GM21515 (cell line): Measurements from ENCODE around the gene GSE1.

ENCODE experiments used
- ATAC-seq: cut with Tn5 transposase; IDR thresholded peaks from one replicate; pipeline ENCODE4 v1.9.1; 2021; ENCODE audit not compliant: unreplicated experiment

GSE1 gene

DNA sequence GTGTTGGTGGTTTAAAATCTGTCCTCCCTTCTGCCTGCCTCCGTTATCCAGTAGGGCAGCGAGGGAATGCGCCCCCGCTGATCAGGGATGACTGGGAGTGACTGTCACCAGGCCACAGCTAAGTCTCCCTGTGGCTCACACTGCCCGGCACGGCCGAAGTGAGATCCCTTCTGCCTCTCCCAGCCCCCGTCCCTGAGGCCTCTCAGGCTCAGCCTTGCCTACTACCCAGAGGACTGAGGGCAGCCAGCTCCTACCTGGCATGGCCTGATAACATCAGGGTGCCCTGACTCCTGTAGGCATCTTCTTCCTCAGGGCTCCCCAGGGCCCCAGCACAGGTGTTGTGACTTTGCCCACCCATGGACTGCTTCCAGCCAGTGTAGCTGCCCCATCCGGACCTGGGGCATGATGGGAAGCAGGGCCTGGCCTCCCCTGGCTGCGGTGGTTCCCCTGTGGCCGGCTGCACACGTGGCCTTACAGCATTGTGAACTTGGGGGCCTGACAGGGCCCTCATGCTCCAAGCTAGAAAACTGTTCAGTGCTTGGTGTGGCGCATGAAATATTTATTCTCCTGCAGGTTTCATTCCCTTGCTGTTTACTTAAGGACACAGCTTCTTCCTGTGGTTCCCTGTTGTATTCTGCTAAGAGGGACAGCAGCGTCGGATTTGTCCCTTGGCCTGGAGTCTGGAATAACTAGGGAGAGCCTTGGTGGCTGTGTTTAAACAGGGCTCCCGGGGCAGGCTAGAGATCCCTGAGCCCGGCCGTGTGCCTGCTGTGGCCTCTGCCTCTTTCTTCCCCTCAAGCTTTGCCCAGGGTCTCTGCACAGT, 45.6 kb downstream of the GSE1 start:
- ATAC-seq = no peak

- no peak for ATAC-seq
Observed at GRCh38 chr16:85659336-85659735, 46.2 kb downstream of the GSE1 start.

- ATAC-seq = peak; percentile 53
Observed at GRCh38 chr16:85659805-85660511, 46.8 kb downstream of the GSE1 start.

DNA sequence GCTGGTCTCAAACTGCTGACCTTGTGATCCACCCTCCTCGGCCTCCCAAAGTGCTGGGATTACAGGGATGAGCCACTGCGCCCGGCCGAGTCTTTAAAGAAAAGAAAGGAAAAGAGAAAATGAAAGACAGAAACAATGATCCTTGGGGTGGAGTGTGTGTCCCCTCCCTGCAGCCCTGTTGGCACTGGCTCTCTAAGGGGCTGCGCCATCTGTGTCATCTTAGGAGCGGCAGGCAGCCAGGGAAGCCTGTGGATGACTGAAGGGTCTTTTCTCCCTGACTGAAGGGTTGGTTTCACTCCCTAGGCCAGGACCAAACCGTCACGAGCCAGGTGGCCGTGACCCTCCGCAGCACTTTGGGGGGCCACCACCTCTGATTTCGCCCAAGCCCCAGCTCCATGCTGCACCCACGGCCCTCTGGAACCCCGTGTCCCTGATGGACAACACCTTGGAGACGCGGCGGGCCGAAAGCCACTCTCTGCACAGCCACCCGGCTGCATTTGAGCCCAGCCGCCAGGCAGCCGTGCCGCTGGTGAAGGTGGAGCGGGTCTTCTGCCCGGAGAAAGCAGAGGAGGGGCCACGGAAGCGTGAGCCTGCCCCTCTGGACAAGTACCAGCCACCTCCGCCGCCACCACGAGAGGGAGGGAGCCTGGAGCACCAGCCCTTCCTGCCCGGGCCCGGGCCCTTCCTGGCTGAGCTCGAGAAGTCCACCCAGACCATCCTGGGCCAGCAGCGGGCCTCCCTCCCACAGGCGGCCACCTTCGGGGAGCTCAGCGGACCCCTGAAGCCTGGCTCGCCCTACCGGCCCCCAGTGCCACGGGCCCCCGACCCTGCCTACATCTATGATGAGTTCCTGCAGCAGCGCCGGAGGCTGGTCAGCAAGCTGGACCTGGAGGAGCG, 48.0 kb downstream of the GSE1 start:
- ATAC-seq = no peak

DNA sequence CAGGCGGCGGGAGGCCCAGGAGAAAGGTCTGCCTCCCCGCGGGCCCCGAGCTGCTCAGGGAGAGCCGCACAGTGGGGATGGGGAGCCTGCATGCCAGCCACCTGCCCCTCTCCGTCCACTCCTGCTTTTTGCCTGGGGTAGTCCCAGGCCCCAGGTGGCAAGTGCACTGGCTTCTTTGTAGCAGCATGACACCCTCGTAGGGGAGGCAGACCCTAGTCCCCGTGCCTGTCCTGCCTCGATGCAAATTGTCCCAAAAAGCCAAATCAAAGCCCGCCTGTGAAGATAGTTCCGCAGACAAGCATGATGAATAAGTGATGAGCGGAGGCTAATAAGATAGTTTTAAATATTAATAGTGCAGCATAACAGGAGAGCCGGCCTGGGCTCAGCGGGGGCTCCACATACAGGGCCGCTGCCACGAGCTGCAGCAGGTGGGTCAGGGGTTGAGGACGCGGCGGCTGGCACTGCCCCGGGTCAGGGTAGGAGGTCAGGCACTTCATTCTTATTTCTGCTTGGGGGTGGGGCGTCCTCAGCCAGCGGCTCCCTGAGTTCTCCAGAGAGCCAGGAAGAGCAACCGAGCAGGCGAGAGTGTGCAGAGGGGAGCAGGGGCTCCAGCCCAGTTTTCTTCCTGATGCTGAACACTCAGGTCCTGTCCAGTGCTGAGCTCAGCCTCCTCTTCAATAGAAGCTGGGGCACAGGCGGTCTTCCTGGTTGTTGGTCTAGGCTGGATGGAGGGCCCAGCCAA, 48.8 kb downstream of the GSE1 start:
- ATAC-seq = no peak

DNA sequence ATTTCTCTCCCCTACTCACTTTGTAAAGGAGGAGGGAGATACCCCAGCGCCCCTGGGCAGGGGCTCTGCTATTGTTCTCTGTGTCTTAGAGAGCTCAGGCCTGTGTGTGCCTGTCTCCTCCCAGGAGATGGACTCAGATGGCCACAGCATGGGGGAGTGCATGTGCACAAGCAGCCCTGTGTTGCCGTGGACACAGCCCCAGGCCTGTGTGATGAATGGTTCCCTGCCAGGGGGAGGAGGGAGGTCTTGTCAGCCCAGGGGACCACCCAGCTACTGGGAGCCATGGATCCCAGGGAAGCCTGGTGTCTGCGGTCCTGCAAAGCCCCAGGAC, 49.3 kb downstream of the GSE1 start:
- no peak for ATAC-seq

DNA sequence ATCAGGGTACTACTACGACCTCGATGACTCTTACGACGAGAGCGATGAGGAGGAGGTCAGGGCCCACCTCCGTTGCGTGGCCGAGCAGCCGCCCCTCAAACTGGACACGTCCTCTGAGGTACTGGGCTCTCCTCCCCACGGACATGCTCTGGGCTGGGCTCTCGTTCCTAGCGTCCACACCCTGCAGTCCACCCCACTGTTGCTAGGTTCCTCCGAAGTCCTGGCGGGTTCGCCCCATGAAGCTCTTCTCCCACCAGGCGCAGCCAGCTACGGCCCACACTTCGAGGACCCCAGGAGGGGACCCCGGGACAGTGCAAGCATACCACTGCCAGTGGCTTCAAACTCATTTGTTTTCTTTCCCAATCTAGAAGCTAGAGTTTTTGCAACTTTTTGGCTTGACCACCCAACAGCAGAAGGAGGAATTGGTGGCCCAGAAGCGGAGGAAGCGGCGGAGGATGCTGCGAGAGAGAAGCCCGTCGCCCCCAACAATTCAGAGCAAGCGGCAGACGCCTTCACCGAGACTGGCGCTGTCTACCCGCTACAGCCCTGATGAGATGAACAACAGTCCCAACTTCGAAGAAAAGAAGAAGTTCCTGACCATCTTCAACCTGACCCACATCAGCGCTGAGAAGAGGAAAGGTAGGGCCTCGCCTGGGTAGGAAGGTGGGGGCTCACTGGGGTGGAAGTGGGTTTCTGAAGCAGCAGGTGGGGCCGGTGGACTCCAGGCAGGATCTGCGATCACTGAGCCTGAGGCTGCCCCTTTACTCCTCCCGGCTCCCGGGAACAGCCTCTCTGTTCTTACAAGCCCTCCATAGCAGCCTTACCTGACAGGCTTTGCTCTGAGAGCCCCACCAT, 50.1 kb downstream of the GSE1 start:
- no peak for ATAC-seq

- no peak for ATAC-seq
Observed at GRCh38 chr16:85663891-85664321, 50.8 kb downstream of the GSE1 start.

DNA sequence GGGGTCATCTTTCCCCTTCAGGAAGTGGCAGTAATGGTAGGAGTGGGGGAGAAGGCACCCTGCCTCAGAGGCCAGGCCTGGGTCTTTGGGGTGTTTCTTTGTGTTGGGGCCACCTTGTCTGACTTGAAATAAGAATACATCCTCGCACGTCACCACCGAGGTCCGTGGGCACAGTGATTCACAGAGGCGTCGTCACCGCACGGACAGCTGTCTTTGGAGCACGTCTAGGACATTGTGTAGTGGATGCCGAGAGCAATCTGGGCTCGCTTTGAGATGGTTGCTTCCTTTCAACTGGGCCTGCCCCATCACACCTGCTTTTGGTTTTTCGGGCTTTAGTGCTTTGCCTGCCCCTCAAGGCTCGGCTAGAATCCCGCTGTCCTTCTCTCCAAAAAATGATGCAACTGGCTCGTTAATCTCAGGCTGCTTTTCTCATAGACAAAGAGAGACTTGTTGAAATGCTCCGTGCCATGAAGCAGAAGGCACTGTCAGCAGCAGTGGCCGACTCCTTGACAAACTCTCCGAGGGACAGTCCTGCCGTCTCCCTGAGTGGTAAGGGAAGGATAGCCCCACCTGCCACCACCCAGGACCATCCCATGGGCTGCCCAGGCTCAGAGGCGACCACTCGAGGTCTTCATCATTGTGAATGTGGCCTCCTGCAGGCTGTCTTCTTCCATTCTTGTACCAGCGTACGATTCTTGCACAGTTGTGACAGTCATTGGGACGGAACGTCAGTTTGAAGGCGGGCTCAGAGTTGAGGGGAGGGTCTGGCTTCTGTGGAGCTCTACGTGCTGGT, 51.7 kb downstream of the GSE1 start:
- ATAC-seq = no peak

GRCh38 chr16:85665373-85665740, 52.2 kb downstream of the GSE1 start:
- ATAC-seq = no peak

GRCh38 chr16:85665929-85666328, 52.8 kb downstream of the GSE1 start:
- no peak for ATAC-seq

GRCh38 chr16:85667261-85667660, 54.1 kb downstream of the GSE1 start:
- no peak for ATAC-seq

DNA sequence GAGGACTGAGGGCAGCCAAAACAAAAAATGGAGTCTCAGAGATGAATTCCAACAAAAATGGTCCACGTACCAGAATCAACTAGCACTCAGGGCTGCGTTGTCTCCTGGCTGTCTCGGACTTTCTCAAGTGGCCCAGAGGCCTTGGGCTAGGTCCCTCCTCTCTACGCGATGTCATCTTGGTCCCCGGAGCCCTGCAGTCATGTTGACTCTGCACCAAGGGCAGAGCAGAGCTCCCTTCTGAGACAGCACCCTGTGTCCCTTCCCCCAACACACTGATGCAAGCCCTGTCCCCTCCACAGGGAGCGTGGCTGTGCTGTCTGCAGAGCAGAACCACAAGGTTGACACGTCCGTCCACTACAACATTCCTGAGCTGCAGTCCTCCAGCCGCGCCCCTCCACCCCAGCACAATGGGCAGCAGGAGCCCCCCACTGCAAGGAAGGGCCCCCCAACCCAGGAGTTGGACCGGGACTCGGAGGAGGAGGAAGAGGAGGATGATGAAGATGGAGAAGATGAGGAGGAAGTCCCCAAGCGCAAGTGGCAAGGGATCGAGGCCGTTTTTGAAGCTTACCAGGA, 54.8 kb downstream of the GSE1 start:
- no peak for ATAC-seq

DNA sequence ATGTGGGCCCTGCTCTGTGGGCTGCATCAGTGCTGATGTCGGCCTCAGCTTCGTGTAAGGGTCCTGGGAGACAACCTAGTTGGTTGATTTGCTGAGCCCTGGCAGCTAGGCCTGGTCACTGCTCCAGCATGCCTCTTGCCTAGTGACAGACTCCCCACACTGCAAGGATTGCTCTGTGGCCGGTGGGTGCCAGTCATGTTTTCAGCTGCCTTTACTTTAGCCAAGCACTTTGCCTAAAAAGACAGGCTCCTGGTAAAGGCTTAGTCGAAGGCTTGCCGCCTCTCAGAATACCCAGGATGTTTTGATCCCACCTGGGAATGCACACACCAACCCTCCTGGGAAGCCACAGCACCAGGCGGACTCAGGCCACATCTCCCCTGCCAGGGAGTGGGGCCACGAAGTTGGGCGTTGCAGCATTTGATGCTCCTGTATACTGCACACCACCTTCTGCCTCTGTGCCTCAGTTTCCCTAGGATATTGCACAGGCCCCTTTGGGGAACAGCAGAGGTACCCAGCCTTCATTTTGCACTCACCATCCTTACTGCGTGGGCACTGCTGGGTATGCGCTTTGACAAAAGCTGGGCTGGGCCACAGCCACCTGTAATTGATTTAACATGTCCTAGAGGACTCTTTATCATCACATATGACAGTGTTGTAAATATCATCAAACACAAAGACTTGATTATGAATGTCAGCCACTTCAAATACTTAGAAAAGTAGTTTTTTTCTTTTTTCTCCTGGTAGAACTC, 55.7 kb downstream of the GSE1 start:
- no peak for ATAC-seq

DNA sequence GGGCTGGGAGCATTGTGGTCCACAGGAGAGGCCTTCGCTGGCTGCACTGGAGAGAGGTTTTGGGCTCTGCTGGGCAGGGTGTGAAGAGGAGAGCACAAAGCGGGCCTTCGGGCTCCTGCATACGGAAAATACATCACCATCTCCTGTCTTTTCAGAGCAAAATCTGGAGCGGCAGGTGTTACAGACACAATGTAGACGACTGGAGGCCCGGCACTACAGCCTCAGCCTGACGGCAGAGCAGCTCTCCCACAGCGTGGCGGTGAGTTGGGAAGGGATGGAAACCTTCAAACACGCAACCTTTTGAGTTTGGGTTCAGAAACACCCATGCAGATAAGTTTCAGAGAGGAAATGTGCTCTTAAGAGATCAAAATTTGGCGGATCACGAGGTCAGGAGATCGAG, 57.7 kb downstream of the GSE1 start:
- no peak for ATAC-seq

GRCh38 chr16:85673529-85674417, 60.7 kb downstream of the GSE1 start:
- no peak for ATAC-seq

GRCh38 chr16:85674418-85674755, 61.3 kb downstream of the GSE1 start:
- ATAC-seq = no peak
